NCI-H524 (cell line): ENCODE data around the gene NALCN.

Experiments used
- DNase-seq, 2 experiments: peaks; one replicate each; lab custom pipeline; 2025; lab: John Stamatoyannopoulos, UW

NALCN gene

GRCh38 chr13:101025519-101025918 lies 390.8 kb downstream of the NALCN start:
- no peak for DNase-seq

GRCh38 chr13:101019126-101019525 lies 397.2 kb downstream of the NALCN start:
- no peak for DNase-seq

DNA sequence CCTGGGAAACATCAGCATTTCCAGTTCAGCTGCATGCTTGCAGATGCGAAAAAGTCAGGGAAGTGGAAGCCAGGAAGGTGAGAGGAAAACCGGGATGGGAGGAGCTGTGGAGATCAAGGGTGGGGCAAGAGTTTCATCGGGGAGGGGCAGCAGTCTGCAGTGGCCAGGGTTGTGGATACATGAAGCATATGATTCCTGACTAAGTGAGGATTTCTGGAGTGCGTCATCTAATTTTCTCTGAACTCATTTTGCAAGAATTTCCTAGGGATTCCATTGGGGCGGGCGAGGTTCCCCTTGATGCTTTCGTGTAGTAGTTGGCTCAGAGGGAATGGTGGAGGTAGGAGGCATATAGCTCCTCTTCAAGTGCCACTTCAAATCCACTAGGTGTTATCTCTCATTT lies 397.6 kb downstream of the NALCN start:
- DNase-seq, result no peak

DNA sequence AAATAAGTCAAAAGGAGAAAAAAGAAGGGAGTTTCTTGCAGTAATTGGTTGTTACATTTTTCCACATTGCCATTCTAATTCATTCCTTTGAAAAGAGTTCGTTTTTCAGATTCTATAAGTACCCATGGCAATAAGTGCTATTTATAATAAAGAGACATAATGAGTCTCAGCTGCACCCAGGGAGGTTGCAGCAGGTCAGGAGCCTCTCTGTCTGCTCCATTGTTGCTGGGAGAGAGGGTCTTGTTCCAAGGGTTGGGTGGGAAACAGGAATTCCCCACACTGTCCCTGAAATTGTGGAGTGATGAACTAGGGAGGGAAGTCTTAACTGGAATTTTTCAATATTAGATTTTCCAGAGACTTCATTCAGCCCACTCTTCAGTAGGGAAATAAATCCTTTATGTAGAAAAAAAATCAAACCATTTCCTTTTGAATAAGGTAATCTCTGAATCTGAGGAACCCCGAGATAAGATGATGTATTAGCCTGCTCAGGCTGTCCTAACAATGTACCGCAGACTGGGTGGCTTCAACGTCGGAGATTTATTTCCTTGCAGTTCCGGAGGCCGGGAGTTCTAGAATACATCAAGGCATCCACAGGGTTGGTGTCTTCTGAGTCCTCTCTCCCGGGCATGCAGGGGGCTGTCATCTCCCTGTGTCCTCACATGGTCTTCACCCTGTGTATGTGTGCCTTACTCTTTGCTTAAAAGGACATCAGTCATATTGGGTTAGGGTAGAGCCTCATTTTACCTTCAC lies 399.0 kb downstream of the NALCN start:
- no peak for DNase-seq

DNA sequence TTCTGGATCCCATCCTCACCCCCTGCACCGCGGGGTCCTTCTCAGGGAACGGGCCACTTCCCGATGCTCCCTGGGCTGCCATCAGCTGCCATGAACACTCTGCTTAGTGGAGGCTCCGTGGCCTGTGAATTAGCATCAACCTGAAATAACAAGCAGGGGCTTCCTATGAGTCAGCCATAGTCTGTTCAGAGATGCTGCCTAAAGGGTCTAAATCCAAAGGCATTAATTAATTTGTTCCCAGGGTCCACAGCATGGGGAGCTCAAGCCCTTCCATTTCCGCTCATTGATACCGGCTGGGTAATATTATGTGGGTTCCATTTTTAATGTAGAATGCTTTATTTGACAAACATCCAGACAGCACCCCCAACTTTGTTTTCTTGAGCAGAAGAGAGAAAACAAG lies 399.8 kb downstream of the NALCN start:
- DNase-seq, result no peak

GRCh38 chr13:101013245-101013644 lies 403.1 kb downstream of the NALCN start:
- DNase-seq, result no peak

GRCh38 chr13:101010100-101010499 lies 406.2 kb downstream of the NALCN start:
- no peak for DNase-seq

GRCh38 chr13:101007245-101007644 lies 409.1 kb downstream of the NALCN start:
- no peak for DNase-seq
